Kidney (tissue), 14 donors: ENCODE measurements around the gene KRTAP4-12. TPM values are rescaled to one million over a fixed set of nuclear protein-coding genes. Genes with fewer than 3 reads are reported as not detected.
"Not testable (repeated sequence)": the region's sequence is repeated elsewhere in the genome, so short reads cannot be mapped to it uniquely, and the experiment has no call there.

Experiments
- DNase-seq, 5 donors: peaks; one replicate each; pipeline ENCODE4 v3.0.0-alpha.2; 2013 to 2020
- FAIRE-seq: peaks from 2 replicates; lab custom pipeline; 2012; peaks lifted over from hg19 to GRCh38; lab: Jason Lieb, UNC
- H3K27ac ChIP-seq, 2 donors: one replicate each; pipeline ENCODE4 v1.7.0; 2013; ENCODE audit warnings: low read depth in 2 of 2, low read length in 2 of 2, inconsistent platforms in 1 of 2
- H3K27me3 ChIP-seq: one replicate; pipeline ENCODE4 v1.7.1; 2013; ENCODE audit warnings: low read length, inconsistent platforms; ENCODE audit not compliant: control insufficient read depth, insufficient read depth
- H3K36me3 ChIP-seq, 3 donors: one replicate each; pipeline versions ENCODE4 v1.7.0 to v1.7.1; 2013; ENCODE audit warnings: low read length in 3 of 3, control low read depth in 1 of 3, inconsistent platforms in 1 of 3; ENCODE audit not compliant: insufficient read depth in 3 of 3, control insufficient read depth in 2 of 3
- H3K4me1 ChIP-seq, 3 donors: one replicate each; pipeline versions ENCODE4 v1.7.0 to v1.7.1; 2013; ENCODE audit warnings: low read length in 3 of 3, inconsistent platforms in 1 of 3, low read depth in 1 of 3; ENCODE audit not compliant: control insufficient read depth in 2 of 3, insufficient read depth in 2 of 3
- H3K4me3 ChIP-seq, 3 donors: one replicate each; pipeline versions ENCODE4 v1.7.0 to v1.8.1; 2013; ENCODE audit warnings: low read length in 3 of 3, control low read depth in 1 of 3, inconsistent platforms in 1 of 3
- H3K9ac ChIP-seq, 3 donors: one replicate each; pipeline versions ENCODE4 v1.7.0 to v1.7.1; 2013; ENCODE audit warnings: low read length in 3 of 3, control low read depth in 1 of 3, inconsistent platforms in 1 of 3
- H3K9me3 ChIP-seq, 3 donors: one replicate each; pipeline versions ENCODE4 v1.7.0 to v1.7.1; 2013; ENCODE audit warnings: low read length in 3 of 3, control low read depth in 1 of 3, inconsistent platforms in 1 of 3; ENCODE audit not compliant: control insufficient read depth in 2 of 3, insufficient read depth in 1 of 3
- CTCF ChIP-seq: IDR thresholded peaks from 3 replicates; pipeline ENCODE4 v1.5.1; 2012; ENCODE audit warnings: mild to moderate bottlenecking, moderate library complexity, borderline replicate concordance; ENCODE audit not compliant: insufficient read depth; ENCODE audit errors: extremely low read depth
- intact Hi-C: fragments of 100-400 bp; cut with DNase I; formaldehyde crosslinking; loops from one replicate; pipeline ENCODE4 v1.11.1; 2022
- polyA plus RNA-seq: library from polyadenylated mRNA; stranded (reverse); fragments of 350-450 nt; fragmentation: Illumina TruSeq; extraction: RNeasy Lipid Tissue Mini Kit (QIAGEN cat#74804); gene quantifications from one replicate; pipeline ENCODE4 v1.2.3, GENCODE V29; 2014; ENCODE audit warnings: low read depth, low replicate concordance; ENCODE audit not compliant: insufficient read depth
- total RNA-seq: library from RNA; stranded (reverse); fragmentation: NEBNext Ultra II Directional; extraction: Animal tissue kit (Norgen Biotek cat#: 25700); gene quantifications from one replicate; pipeline ENCODE4 v1.2.1, GENCODE V29; 2021
- donor health status: control.
- donor health status: control.
- donor health status: control.
- donor health status: control.
- donor health status: control.
- donor health status: DM: yes; HTN: yes; CAD: no.
- donor health status: Normal renal cell carcinoma (clear cell type).

KRTAP4-12 gene
- total and polyA plus RNA-seq, 2 donors from 2014 or later: not detected

- no peak overlapping the region for H3K4me3 ChIP-seq
- H3K27ac ChIP-seq: no peak overlapping the region
- no peak for TF ChIP-seq CTCF
- no peaks in the 10 kb centered on the region for H3K9me3 ChIP-seq
- no peaks in the 10 kb centered on the region for H3K27me3 ChIP-seq
- intact Hi-C loops: no loop called here
- H3K36me3 ChIP-seq: no peaks in the 10 kb centered on the region
- H3K9ac ChIP-seq: no peak overlapping the region
- no peaks in the 10 kb centered on the region for H3K4me1 ChIP-seq
- FAIRE-seq: no peak
- DNase-seq: no peak
These were observed 25.5 kb downstream of the KRTAP4-12 start for GRCh38 chr17:41098481-41098880.

GRCh38 chr17:41098042-41098441 lies 25.9 kb downstream of the KRTAP4-12 start, which contains the start of gene KRTAP4-8:
TSS of gene KRTAP4-8 (minus strand) at chr17:41098142. CDS start at chr17:41098084, 58 bp downstream.
- intact Hi-C loops: no loop called here
- Histone ChIP-seq H3K36me3 (no peaks in the 10 kb centered on the region), H3K4me1 (no peaks in the 10 kb centered on the region), H3K9me3 (no peaks in the 10 kb centered on the region), H3K27ac (no peak within 1 kb of the TSS), H3K9ac (no peak within 1 kb of the TSS), H3K27me3 (no peaks in the 10 kb centered on the region), H3K4me3 (no peak within 1 kb of the TSS)
- DNase-seq: no peak
- no peak for FAIRE-seq
- TF ChIP-seq CTCF: no peak

- Histone ChIP-seq H3K4me1 (no peaks in the 10 kb centered on the region), H3K36me3 (no peaks in the 10 kb centered on the region), H3K27me3 (no peaks in the 10 kb centered on the region), H3K9ac (no peak overlapping the region), H3K4me3 (no peak overlapping the region), H3K27ac (no peak overlapping the region), H3K9me3 (no peaks in the 10 kb centered on the region)
- no peak for TF ChIP-seq CTCF
- DNase-seq: no peak
- intact Hi-C loops: no loop called here
- no peak for FAIRE-seq
These were observed 27.9 kb downstream of the KRTAP4-12 start for GRCh38 chr17:41096055-41096454.

GRCh38 chr17:41088760-41089352 lies 35.1 kb downstream of the KRTAP4-12 start:
- H3K9me3 ChIP-seq, H3K9ac ChIP-seq, H3K27me3 ChIP-seq, DNase-seq, H3K4me3 ChIP-seq, H3K36me3 ChIP-seq, H3K4me1 ChIP-seq, H3K27ac ChIP-seq, FAIRE-seq, intact Hi-C loops: not testable (repeated sequence)

GRCh38 chr17:41084100-41084856 lies 39.7 kb downstream of the KRTAP4-12 start, which contains the start of gene KRTAP4-7:
TSS of gene KRTAP4-7 (plus strand) at chr17:41084150. CDS start at chr17:41084207, 57 bp downstream.
- H3K9me3 ChIP-seq, H3K27ac ChIP-seq, H3K4me1 ChIP-seq, H3K36me3 ChIP-seq, intact Hi-C loops, H3K4me3 ChIP-seq, FAIRE-seq, DNase-seq, H3K27me3 ChIP-seq, H3K9ac ChIP-seq: not testable (repeated sequence)

- H3K27me3 ChIP-seq, H3K4me1 ChIP-seq, H3K36me3 ChIP-seq, H3K9me3 ChIP-seq, intact Hi-C loops, H3K4me3 ChIP-seq, DNase-seq, H3K9ac ChIP-seq, FAIRE-seq, H3K27ac ChIP-seq: not testable (repeated sequence)
These were observed 40.6 kb downstream of the KRTAP4-12 start for GRCh38 chr17:41083427-41083826.
